Fibroblast of villous mesenchyme (primary cell): ENCODE data around the gene UBXN7. TPM values are rescaled to one million over a fixed set of nuclear protein-coding genes. Genes with fewer than 3 reads are reported as not detected.
"Not testable (repeated sequence)": the region's sequence is repeated elsewhere in the genome, so short reads cannot be mapped to it uniquely, and the experiment has no call there.

ENCODE experiments used
- DNase-seq: peaks from one replicate; pipeline ENCODE4 v3.0.0-alpha.2; 2010; ENCODE audit warnings: low read depth
- H3K4me3 ChIP-seq: 2 replicates; pipeline ENCODE4 v1.5.1; 2011; ENCODE audit warnings: low read depth, mild to moderate bottlenecking, low read length
- total RNA-seq: library from RNA; depleted of rRNA; stranded (reverse); fragments of >200 nt; gene quantifications from 2 replicates; pipeline ENCODE4 v1.2.3, GENCODE V29; 2012
- TF ChIP-seq, protein P1 (sequence below): IDR thresholded peaks from 2 replicates; pipeline ENCODE4 v1.5.1; 2012; ENCODE audit warnings: low read depth, mild to moderate bottlenecking, low read length; ENCODE audit not compliant: insufficient read depth

The UBXN7 gene
- total RNA-seq, 1 donor, result 30.2 TPM

GRCh38 chr3:196431181-196432136 lies 768 bp downstream of the UBXN7 start:
- TF ChIP-seq, protein P1, sequence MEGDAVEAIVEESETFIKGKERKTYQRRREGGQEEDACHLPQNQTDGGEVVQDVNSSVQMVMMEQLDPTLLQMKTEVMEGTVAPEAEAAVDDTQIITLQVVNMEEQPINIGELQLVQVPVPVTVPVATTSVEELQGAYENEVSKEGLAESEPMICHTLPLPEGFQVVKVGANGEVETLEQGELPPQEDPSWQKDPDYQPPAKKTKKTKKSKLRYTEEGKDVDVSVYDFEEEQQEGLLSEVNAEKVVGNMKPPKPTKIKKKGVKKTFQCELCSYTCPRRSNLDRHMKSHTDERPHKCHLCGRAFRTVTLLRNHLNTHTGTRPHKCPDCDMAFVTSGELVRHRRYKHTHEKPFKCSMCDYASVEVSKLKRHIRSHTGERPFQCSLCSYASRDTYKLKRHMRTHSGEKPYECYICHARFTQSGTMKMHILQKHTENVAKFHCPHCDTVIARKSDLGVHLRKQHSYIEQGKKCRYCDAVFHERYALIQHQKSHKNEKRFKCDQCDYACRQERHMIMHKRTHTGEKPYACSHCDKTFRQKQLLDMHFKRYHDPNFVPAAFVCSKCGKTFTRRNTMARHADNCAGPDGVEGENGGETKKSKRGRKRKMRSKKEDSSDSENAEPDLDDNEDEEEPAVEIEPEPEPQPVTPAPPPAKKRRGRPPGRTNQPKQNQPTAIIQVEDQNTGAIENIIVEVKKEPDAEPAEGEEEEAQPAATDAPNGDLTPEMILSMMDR, result no peak
- DNase-seq, result peak; percentile 71
- peak overlapping the region; percentile 98 for H3K4me3 ChIP-seq

DNA sequence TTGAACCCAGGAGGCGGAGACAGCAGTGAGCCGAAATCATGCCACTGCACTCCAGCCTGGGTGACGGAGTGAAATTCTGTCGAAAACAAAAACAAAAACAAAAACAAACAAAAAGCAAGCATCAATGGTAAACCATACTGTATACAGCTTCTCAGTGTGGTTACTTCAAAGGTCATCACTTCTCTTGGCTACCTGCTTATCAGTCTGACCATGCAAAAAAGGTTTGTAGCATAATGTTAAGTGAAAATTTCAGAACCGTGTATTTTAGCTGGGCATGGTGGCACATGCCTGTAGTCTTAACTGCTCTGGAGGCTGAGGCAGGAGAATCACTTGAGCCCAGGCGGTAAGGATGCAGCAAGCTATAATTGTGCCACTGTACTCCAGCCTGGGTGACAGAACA lies 4.2 kb downstream of the UBXN7 start:
- no peak for DNase-seq
- TF ChIP-seq, protein P1, result no peak
- no peak overlapping the region for H3K4me3 ChIP-seq

DNA sequence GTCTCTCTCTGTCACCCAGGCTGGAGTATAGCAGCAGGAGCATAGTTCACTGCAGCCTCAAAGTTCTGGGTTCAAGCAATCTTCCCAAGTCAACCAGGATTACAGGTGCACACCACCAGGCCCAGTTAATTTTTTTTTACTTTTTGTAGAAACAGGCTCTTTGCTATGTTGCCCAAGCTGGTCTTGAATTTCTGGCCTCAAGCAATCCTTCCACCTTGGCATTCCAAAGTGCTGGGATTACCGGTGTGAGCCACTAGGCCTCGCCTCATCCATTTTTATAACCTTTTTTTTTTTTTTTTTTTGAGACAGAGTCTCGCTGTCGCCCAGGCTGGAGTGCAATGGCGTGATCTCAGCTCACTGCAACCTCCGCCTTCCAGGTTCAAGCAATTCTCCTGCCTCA lies 7.8 kb downstream of the UBXN7 start:
- DNase-seq, H3K4me3 ChIP-seq: not testable (repeated sequence)

- TF ChIP-seq, protein P1, result no peak
- H3K4me3 ChIP-seq, result no peak overlapping the region
- DNase-seq, result peak; percentile 13
These were observed 9.0 kb downstream of the UBXN7 start for GRCh38 chr3:196423044-196423781.

- not testable (repeated sequence) for DNase-seq, H3K4me3 ChIP-seq
These were observed 10.6 kb downstream of the UBXN7 start for GRCh38 chr3:196421668-196422067.

DNA sequence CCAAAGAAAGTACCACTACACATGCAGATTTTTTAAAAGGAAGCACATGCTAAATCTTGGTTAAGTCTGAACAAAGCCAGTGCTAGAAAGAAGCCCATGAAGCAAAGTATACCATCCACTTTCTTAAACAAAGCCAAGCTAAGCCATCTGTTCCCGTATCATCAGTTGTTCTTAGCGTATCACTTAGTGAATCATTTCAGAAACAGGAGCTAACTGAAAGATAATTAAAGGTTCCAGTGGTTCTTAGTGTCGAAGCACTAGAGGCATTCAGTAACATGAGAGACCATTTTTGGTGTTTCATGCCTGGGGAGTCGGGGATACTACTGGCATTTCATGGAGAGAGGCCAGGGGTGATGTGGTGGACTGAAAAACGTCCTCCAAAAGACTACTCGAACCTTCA lies 12.8 kb downstream of the UBXN7 start:
- no peak overlapping the region for H3K4me3 ChIP-seq
- TF ChIP-seq, protein P1, result no peak
- no peak for DNase-seq

- DNase-seq, result no peak
- TF ChIP-seq, protein P1, result no peak
- no peak overlapping the region for H3K4me3 ChIP-seq
These were observed 13.6 kb downstream of the UBXN7 start for GRCh38 chr3:196418601-196419000.
